Measurements from ENCODE around the gene ZNF26.
"Not testable (repeated sequence)": the region's sequence is repeated elsewhere in the genome, so short reads cannot be mapped to it uniquely, and the experiment has no call there.

ZNF26 gene

GRCh38 chr12:132952371-132953162 is 33.6 kb upstream of the ZNF26 start:
- no peak for DNase-seq (ENCODE audit: low read depth)
- TF ChIP-seq CTCF (IDR thresholded peaks at IDR 0.05; ENCODE audit: insufficient read depth, low read depth, low read length, missing control alignments): no peak
- H3K4me3 ChIP-seq (ENCODE audit: low read length): no peak overlapping the region

- DNase-seq (ENCODE audit: low read depth): no peak
- TF ChIP-seq CTCF (IDR thresholded peaks at IDR 0.05; ENCODE audit: insufficient read depth, low read depth, low read length, missing control alignments): no peak
- no peak overlapping the region for H3K4me3 ChIP-seq (ENCODE audit: low read length)
These were observed 33.1 kb upstream of the ZNF26 start for GRCh38 chr12:132953163-132953425.

- H3K4me3 ChIP-seq (ENCODE audit: low read length): no peak overlapping the region
- no peak for TF ChIP-seq CTCF (IDR thresholded peaks at IDR 0.05; ENCODE audit: insufficient read depth, low read depth, low read length, missing control alignments)
- no peak for DNase-seq (ENCODE audit: low read depth)
These were observed 32.4 kb upstream of the ZNF26 start for GRCh38 chr12:132953771-132954170.

GRCh38 chr12:132954471-132955048 is 31.6 kb upstream of the ZNF26 start:
- H3K4me3 ChIP-seq (ENCODE audit: low read length): peak overlapping the region; percentile 84
- TF ChIP-seq CTCF (IDR thresholded peaks at IDR 0.05; ENCODE audit: insufficient read depth, low read depth, low read length, missing control alignments): no peak
- no peak for DNase-seq (ENCODE audit: low read depth)

- DNase-seq (ENCODE audit: low read depth): peak; percentile 63
- peak overlapping the region; percentile 84 for H3K4me3 ChIP-seq (ENCODE audit: low read length)
- no peak for TF ChIP-seq CTCF (IDR thresholded peaks at IDR 0.05; ENCODE audit: insufficient read depth, low read depth, low read length, missing control alignments)
These were observed 30.8 kb upstream of the ZNF26 start for GRCh38 chr12:132955094-132956010.

- peak; percentile 84 for DNase-seq (ENCODE audit: low read depth)
- H3K4me3 ChIP-seq (ENCODE audit: low read length): peak within 1 kb of the TSS; percentile 84
- peak; percentile 5 for TF ChIP-seq CTCF (IDR thresholded peaks at IDR 0.05; ENCODE audit: insufficient read depth, low read depth, low read length, missing control alignments)
These were observed 30.0 kb upstream of the ZNF26 start, which contains the start of gene ZNF605 for GRCh38 chr12:132956011-132956788. Gene ZNF605 (minus strand): TSS chr12:132956306. CDS start chr12:132945635, 10,671 bp downstream.

GRCh38 chr12:132961790-132962189 is 24.4 kb upstream of the ZNF26 start:
- H3K4me3 ChIP-seq (ENCODE audit: low read length); DNase-seq (ENCODE audit: low read depth): not testable (repeated sequence)
